ENCODE data around the gene C1orf210. TPM values are rescaled to one million over a fixed set of nuclear protein-coding genes. Genes with fewer than 3 reads are reported as not detected.
A peak's percentile ranks its signal among the peaks of the same experiment; 100 is the strongest.

Gene C1orf210
- total and polyA plus RNA-seq, 2 of the 13 experiments (the other 11 are each of a cell fraction or from before 2014, with no cell fraction given), result 0.49 to 5.1 TPM

DNA sequence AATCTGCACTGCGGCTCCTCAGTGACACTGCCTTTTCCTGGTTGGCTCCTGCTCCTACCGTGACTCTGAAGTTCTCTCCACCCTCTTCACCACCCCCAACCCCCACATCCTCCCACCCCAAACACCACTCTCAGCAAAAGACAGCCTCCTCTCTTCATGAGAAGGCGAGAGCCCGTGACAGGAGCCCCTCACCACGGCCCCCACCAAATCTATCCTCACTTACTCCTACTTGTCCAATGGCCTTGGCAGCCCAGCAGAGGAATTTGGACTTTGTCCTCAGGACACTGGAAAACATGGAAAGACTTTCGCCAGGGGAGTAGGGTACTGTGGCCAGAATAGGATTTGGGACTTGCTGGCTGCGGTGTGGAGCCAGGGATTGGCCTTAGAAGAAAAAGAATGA, 8.7 kb downstream of the C1orf210 start (continued):
- TF ChIP-seq KDM2A (CRISPR knock-in tag; IDR thresholded peaks at IDR 0.05; ENCODE audit: borderline replicate concordance, low read depth) (no peak), KAT2B (IDR thresholded peaks at IDR 0.05; ENCODE audit: borderline replicate concordance, low read depth, low read length) (no peak), DPF2 (CRISPR knock-in tag; IDR thresholded peaks at IDR 0.05; ENCODE audit: borderline replicate concordance, low read depth) (0 out of 2 replicates have a peak, but pooled peaks have one; percentile 33), PAF1 (CRISPR knock-in tag; IDR thresholded peaks at IDR 0.05) (no peak), KLF16 (CRISPR knock-in tag; IDR thresholded peaks at IDR 0.05) (no peak), NAIF1 (CRISPR knock-in tag; IDR thresholded peaks at IDR 0.05; ENCODE audit: borderline replicate concordance) (no peak), SIX1 (CRISPR knock-in tag; IDR thresholded peaks at IDR 0.05; ENCODE audit: borderline replicate concordance) (no peak), ZMYM2 (CRISPR knock-in tag; IDR thresholded peaks at IDR 0.05) (no peak), PAX8 (CRISPR knock-in tag; IDR thresholded peaks at IDR 0.05; ENCODE audit: borderline replicate concordance) (no peak), ZNF792 (CRISPR knock-in tag; IDR thresholded peaks at IDR 0.05) (no peak), ZNF350 (CRISPR knock-in tag; IDR thresholded peaks at IDR 0.05; ENCODE audit: borderline replicate concordance, low read depth) (no peak), SP4 (CRISPR knock-in tag; IDR thresholded peaks at IDR 0.05) (no peak), PTBP1 (IDR thresholded peaks at IDR 0.05; ENCODE audit: low read depth, low read length, poor library complexity, severe bottlenecking) (no peak), CREB1 (IDR thresholded peaks at IDR 0.05) (no peak), CREB1 (CRISPR knock-in tag; IDR thresholded peaks at IDR 0.05) (no peak; the same call in 1 of the 2 replicates), ZSCAN12 (CRISPR knock-in tag; IDR thresholded peaks at IDR 0.05) (no peak)
- TF ChIP-seq, protein P1, sequence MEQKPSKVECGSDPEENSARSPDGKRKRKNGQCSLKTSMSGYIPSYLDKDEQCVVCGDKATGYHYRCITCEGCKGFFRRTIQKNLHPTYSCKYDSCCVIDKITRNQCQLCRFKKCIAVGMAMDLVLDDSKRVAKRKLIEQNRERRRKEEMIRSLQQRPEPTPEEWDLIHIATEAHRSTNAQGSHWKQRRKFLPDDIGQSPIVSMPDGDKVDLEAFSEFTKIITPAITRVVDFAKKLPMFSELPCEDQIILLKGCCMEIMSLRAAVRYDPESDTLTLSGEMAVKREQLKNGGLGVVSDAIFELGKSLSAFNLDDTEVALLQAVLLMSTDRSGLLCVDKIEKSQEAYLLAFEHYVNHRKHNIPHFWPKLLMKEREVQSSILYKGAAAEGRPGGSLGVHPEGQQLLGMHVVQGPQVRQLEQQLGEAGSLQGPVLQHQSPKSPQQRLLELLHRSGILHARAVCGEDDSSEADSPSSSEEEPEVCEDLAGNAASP (CRISPR knock-in tag; IDR thresholded peaks at IDR 0.05; ENCODE audit: borderline replicate concordance), result peak; percentile 63; the same call in 1 of the 2 replicates
- TF ChIP-seq, protein P2, sequence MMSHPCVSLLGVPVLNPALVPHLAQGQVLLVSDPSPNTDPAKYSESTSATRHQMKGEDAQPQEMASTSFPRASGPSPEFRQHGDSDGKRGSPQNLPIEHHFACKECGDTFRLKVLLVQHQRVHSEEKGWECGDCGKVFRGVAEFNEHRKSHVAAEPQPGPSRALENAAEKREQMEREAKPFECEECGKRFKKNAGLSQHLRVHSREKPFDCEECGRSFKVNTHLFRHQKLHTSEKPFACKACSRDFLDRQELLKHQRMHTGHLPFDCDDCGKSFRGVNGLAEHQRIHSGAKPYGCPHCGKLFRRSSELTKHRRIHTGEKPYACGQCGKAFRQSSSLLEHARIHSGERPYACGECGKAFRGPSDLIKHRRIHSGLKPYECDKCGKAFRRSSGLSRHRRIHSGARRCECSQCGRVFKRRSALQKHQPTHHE (CRISPR knock-in tag; IDR thresholded peaks at IDR 0.05; ENCODE audit: borderline replicate concordance), result no peak
- TF ChIP-seq, protein P3, sequence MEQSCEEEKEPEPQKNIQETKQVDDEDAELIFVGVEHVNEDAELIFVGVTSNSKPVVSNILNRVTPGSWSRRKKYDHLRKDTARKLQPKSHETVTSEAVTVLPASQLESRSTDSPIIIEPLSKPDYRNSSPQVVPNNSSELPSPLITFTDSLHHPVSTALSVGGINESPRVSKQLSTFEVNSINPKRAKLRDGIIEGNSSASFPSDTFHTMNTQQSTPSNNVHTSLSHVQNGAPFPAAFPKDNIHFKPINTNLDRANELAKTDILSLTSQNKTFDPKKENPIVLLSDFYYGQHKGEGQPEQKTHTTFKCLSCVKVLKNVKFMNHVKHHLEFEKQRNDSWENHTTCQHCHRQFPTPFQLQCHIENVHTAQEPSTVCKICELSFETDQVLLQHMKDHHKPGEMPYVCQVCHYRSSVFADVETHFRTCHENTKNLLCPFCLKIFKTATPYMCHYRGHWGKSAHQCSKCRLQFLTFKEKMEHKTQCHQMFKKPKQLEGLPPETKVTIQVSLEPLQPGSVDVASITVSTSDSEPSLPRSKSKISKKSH (CRISPR knock-in tag; IDR thresholded peaks at IDR 0.05; ENCODE audit: borderline replicate concordance), result no peak
- TF ChIP-seq, protein P4, sequence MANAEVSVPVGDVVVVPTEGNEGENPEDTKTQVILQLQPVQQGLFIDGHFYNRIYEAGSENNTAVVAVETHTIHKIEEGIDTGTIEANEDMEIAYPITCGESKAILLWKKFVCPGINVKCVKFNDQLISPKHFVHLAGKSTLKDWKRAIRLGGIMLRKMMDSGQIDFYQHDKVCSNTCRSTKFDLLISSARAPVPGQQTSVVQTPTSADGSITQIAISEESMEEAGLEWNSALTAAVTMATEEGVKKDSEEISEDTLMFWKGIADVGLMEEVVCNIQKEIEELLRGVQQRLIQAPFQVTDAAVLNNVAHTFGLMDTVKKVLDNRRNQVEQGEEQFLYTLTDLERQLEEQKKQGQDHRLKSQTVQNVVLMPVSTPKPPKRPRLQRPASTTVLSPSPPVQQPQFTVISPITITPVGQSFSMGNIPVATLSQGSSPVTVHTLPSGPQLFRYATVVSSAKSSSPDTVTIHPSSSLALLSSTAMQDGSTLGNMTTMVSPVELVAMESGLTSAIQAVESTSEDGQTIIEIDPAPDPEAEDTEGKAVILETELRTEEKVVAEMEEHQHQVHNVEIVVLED (CRISPR knock-in tag; IDR thresholded peaks at IDR 0.05; ENCODE audit: borderline replicate concordance), result no peak
- TF ChIP-seq, protein P5, sequence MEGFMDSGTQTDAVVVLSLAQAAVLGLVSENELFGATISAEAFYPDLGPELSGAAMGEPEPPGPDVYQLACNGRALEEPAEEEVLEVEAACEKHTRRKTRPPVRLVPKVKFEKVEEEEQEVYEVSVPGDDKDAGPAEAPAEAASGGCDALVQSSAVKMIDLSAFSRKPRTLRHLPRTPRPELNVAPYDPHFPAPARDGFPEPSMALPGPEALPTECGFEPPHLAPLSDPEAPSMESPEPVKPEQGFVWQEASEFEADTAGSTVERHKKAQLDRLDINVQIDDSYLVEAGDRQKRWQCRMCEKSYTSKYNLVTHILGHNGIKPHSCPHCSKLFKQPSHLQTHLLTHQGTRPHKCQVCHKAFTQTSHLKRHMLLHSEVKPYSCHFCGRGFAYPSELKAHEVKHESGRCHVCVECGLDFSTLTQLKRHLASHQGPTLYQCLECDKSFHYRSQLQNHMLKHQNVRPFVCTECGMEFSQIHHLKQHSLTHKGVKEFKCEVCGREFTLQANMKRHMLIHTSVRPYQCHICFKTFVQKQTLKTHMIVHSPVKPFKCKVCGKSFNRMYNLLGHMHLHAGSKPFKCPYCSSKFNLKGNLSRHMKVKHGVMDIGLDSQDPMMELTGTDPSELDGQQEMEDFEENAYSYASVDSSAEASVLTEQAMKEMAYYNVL (CRISPR knock-in tag; IDR thresholded peaks at IDR 0.05; ENCODE audit: borderline replicate concordance), result no peak
- TF ChIP-seq, protein P6, sequence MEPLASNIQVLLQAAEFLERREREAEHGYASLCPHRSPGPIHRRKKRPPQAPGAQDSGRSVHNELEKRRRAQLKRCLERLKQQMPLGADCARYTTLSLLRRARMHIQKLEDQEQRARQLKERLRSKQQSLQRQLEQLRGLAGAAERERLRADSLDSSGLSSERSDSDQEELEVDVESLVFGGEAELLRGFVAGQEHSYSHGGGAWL (CRISPR knock-in tag; IDR thresholded peaks at IDR 0.05), result no peak
